Medulla oblongata (tissue), 1 donor: ENCODE measurements around the gene SORCS2.

Experiments
- DNase-seq: peaks from one replicate; pipeline ENCODE4 v3.0.0-alpha.2; 2015; ENCODE audit errors: extremely low spot score

The SORCS2 gene

GRCh38 chr4:7244331-7244665 lies 52.0 kb downstream of the SORCS2 start:
- DNase-seq: peak; percentile 33

GRCh38 chr4:7244751-7245320 lies 52.5 kb downstream of the SORCS2 start:
- peak; percentile 48 for DNase-seq

GRCh38 chr4:7247521-7247920 lies 55.2 kb downstream of the SORCS2 start:
- DNase-seq: no peak

DNA sequence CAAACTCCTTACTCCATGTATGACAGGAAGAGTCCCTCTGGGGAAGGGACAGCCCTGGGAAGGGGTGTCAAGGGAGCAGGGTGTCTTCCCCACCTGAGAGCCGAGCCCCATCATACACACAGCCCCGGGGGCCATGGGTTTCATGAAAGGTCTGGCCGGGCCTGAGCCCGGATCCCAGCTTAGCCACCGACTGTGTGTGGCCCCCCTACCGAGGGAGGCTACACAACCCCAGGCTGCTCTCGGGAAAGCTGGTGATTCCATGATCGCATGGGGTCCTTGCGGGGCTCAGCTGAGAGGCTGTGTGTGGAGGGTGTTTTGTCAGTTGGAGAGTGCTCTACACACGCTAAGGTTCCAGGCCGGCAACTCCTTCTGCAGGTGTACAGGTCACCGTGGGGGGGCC lies 55.6 kb downstream of the SORCS2 start:
- no peak for DNase-seq

GRCh38 chr4:7248857-7249256 lies 56.5 kb downstream of the SORCS2 start:
- no peak for DNase-seq

DNA sequence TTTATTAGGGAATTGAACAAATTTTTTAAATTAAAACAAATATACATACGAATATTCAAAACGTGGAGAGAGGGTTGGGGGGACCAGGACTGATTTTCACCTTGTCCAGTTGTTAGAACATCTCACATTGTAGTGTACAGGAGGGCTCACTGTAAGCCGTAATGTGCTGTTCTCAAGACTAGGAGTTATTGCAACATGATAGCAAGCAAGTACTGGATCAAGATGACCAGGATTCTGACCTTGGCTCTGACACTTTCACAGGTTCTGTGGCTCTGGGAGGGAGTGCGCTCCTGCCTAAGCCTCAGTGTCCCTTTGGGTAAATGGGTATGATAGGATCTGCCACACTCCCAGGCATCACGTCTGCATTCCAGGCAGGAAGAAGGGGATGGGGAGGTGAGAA lies 59.0 kb downstream of the SORCS2 start:
- DNase-seq: no peak

DNA sequence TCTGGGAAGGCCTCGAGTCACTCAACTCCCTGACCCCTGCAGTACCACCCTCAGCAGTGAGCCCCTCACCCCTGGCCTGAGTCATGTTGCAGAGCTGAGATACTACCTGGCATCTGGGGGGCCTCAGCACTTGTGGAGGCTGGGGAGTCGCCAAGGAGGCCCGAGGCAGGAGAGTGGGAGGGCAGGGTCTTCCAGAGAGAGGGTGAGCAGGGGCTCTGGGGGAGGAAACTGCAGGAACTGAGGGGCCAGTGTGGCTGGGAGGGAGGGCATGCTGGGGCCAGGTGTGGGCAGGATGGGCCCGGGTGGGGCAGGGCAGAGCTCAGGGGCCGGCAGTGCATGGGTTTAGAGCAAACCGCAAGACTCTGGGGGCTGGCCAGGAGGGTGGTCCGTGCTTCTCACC lies 59.7 kb downstream of the SORCS2 start:
- DNase-seq: no peak

DNA sequence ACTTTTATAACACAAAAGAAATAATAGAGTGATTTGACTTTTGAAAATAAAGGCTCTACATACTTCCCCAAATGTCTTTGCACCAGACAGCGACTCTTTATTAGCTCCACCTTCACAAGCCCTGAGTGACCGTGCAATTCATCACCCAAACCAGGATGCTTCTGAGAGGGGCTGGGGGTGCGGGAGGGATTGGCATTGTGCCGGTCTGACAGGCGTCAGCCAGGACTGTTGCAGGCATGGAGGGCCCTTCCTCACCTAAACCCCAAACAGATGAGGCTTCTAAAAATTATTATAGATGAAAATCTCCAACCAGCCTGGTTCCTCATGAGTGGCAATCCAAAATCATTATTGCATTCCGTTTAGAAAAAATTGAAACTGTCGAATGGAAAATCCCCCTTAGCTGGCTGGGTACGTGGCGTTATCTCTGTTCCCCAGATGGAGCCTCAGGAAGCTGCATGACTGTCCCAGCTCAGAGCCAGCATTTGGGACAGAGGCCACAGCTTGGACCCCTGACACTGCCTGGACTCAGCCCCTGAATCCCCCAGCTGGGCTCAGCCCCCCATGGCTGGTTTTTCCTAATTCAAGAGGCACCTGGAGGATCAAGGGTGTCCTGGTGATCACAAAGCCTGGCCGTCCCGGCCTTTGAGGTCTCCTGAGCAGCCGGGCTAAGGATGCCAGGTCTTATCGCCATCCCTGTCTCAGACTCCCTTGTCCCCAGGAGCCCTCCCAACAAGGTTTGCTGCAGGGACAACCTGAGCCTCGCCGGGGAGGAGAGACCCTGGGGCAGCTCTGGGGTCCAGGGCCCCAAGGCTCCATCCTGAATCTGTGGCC lies 60.4 kb downstream of the SORCS2 start:
- no peak for DNase-seq

- no peak for DNase-seq
Measured at GRCh38 chr4:7253341-7253700, 61.0 kb downstream of the SORCS2 start.

DNA sequence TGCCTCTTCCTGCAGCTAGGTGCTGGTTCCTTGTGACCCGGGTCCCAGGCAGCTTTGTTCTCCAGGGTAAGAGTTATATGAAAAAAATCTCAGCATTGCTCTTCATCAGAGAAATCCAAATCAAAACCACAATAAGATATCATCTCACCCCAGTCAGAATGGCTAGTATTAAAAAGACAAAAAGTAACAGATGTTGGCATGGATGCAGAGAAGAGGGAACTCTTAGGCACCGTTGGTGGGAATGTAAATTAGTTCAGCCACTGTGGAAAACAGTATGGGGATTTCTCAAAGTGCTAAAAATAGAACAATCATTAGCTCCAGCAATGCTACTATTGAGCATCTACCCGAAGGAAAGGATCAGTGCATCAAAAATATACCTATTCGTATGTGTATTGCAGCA lies 61.5 kb downstream of the SORCS2 start:
- no peak for DNase-seq

GRCh38 chr4:7254736-7255487 lies 62.6 kb downstream of the SORCS2 start:
- no peak for DNase-seq

GRCh38 chr4:7255488-7255881 lies 63.1 kb downstream of the SORCS2 start:
- DNase-seq: no peak

DNA sequence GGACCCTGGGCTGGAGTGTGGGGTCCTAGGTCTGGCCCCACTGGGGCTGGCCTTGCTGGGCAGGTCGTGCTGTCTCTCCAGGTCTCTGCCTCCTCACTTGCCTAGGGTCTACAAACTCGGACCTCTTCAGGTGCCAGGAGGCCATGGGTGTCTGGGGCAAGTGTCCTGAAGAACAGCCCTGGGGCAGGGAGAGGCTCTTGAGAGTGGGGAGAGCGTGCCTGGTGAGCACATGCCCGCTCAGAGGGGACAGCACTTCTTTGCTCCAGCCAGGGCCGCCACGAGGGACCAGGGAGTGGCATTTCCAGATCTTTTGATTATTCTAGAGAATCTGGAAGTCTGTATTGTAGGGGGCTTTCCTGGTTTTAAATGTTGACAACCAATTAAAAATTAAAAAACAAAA lies 63.7 kb downstream of the SORCS2 start:
- DNase-seq: no peak

DNA sequence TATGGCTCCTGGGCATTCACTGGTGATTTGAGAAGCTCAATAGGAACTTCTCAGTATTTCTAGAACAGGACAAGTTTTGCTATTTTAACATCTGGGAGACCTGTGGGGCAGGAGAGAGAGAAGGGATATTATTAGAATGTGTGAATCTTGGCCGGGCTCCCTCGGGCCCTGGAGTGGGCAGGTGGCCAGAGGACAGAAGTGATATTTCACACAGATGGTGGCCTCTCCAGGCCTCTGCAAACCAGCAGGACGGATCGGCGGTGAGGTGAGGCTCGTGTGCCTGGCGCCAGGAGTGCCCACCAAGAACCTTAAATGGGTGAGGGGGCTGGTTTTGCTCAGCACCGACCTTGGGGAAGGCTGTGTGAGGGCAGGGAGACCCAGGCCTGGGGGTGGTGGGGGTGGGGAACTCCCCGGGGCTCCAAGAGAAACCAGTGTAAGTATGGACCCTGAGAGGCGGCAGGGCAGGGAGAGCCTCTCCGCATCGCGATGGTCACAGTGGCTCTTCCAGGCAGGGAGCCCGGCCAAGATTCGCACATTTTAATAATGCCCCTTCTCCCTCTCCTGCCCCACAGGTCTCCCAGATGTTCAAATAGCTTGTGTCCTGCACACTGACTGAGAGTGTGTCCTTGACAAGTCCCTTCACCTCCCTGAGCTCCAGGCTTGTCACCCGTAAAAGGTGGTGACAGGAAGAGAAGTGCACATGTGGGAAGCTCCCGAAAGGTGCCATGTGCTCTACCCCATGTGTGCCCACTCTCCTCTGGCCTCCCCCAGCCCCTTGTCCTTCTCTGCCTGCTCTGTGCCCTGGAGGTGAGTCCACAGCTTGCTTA lies 64.9 kb downstream of the SORCS2 start:
- DNase-seq: no peak

GRCh38 chr4:7259039-7259438 lies 66.7 kb downstream of the SORCS2 start:
- no peak for DNase-seq

DNA sequence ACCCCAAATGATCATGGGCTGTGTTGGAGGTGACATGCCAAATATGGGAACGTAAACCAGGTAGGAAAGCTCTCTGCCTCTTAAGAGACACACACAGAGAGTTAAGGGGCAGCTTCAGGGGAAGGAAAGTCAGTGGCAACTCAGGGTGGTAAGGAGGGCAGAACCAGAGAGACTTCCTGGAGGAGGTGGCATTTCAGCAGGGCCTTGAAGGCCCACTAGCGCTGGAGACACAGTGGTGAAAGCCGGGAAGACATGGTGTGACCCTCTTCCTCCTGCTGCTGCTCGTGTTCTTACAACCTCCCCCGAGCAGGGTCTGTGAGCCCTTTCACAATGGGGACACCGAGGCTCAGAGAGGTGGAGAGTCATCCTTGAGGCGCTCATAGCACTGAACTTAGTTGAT lies 68.2 kb downstream of the SORCS2 start:
- no peak for DNase-seq

DNA sequence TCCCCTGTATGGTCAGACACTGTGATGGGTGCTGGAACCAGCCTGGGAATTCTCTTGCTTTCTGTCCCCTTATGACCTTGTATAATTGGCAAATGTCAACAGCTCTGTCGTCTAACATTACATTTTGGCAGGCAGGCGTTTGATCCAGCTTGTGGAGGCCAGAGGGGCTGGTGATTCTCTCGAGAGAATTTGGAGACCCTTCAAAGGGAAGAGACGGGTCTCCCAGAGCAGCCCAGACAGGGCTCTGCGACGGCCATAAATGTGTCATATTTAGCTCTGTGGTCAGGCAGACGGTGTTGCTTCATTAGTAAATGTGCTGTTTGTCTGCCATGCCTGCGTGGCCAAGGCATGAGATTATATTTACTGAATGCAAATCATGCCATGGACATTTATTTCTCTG lies 68.7 kb downstream of the SORCS2 start:
- DNase-seq: no peak

GRCh38 chr4:7261536-7261935 lies 69.2 kb downstream of the SORCS2 start:
- no peak for DNase-seq

GRCh38 chr4:7262134-7262533 lies 69.8 kb downstream of the SORCS2 start:
- DNase-seq: no peak

DNA sequence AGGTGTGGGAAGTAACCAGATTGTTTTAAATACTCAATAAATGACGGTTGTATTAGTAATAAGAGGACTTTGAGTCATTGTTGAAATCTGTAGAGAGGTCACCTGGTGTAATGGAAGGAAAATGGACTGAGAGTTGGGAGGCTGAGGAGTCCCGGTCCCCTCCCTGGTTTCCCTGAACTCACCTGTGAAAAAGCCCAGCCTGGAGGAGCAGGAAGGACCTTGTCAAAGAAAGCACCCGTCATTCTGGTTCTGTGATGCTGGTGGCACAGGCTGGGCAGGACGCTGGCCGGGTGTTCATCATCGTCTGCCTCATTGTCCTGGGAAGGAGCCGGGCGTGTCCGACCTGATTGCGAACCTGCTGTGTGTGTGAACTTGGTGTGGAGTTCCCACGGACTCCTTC lies 70.8 kb downstream of the SORCS2 start:
- DNase-seq: no peak

DNA sequence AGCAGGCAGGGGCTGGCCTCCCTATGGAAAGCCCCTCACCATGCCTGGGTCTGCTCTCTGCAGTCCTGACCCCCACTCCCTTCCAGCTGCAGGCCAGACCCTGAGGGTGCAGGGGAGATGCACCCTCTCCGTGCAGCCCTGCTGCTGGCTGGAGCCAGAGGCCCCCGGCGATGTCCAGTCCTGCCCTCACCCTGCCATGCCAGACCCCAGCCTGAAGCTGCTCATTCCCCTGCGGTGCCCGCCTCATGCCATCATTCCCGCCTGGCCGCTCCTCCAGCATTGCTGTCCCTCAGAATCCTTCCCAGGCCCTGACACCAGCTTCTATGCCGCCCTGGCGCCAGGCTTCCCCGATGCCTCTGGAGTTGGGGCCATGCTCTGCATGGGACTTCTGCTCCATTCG lies 72.4 kb downstream of the SORCS2 start:
- no peak for DNase-seq
